ENCODE data around the gene TNIP3. TPM values are rescaled to one million over a fixed set of nuclear protein-coding genes. Genes with fewer than 3 reads are reported as not detected.

TNIP3 gene
- total and polyA plus RNA-seq, 2 donors (not counting 1 experiment from before 2014, with no cell fraction given): 0.50 to 0.51 TPM

- Histone ChIP-seq H3K27me3 (ENCODE audit: control insufficient read depth, insufficient read depth, low read length) (no peaks in the 10 kb centered on the region), H3K4me3 (replicated peaks in 1 of 4; ENCODE audit: control extremely low read depth in 1 of 4, insufficient read depth in 1 of 4, low read depth in 3 of 4, low read length in 4 of 4) (no peak overlapping the region), H4K20me1 (ENCODE audit: control insufficient read depth, extremely low read depth, insufficient read depth, low read length) (no peaks in the 10 kb centered on the region), H3K9ac (ENCODE audit: insufficient read depth, low read length) (no peak overlapping the region), H2AFZ (ENCODE audit: low read length) (no peak overlapping the region), H3K79me2 (ENCODE audit: control insufficient read depth, insufficient read depth, low read length) (no peaks in the 10 kb centered on the region), H3K4me2 (ENCODE audit: extremely low read depth, insufficient read depth, low read length) (no peak overlapping the region), H3K4me1 (ENCODE audit: control insufficient read depth, extremely low read depth, insufficient read depth, low read length) (no peaks in the 10 kb centered on the region), H3K9me3 (ENCODE audit: control insufficient read depth, insufficient read depth, low read depth, low read length) (no peaks in the 10 kb centered on the region), H3K27ac (ENCODE audit: insufficient read depth, low read length) (no peak overlapping the region), H3K36me3 (ENCODE audit: control insufficient read depth, insufficient read depth, low read length) (no peaks in the 10 kb centered on the region)
- DNase-seq (ENCODE audit: low read depth in 2 of 2): no peak
- no peak for TF ChIP-seq CTCF (conservative IDR thresholded peaks at IDR 0.05 in 1 of 2, IDR thresholded peaks at IDR 0.05 in 1 of 2; ENCODE audit: low read depth in 1 of 2, low read length in 2 of 2)
- TF ChIP-seq EZH2 (IDR thresholded peaks at IDR 0.05; ENCODE audit: low read length, missing control alignments): no peak
These were observed 4.5 kb upstream of the TNIP3 start for GRCh38 chr4:121168446-121169281.

GRCh38 chr4:121166976-121167375 is 2.9 kb upstream of the TNIP3 start:
- Histone ChIP-seq H2AFZ (ENCODE audit: low read length) (no peak overlapping the region), H3K4me3 (replicated peaks in 1 of 4; ENCODE audit: control extremely low read depth in 1 of 4, insufficient read depth in 1 of 4, low read depth in 3 of 4, low read length in 4 of 4) (no peak overlapping the region), H3K79me2 (ENCODE audit: control insufficient read depth, insufficient read depth, low read length) (no peaks in the 10 kb centered on the region), H3K9ac (ENCODE audit: insufficient read depth, low read length) (no peak overlapping the region), H3K4me1 (ENCODE audit: control insufficient read depth, extremely low read depth, insufficient read depth, low read length) (no peaks in the 10 kb centered on the region), H3K9me3 (ENCODE audit: control insufficient read depth, insufficient read depth, low read depth, low read length) (no peaks in the 10 kb centered on the region), H3K36me3 (ENCODE audit: control insufficient read depth, insufficient read depth, low read length) (no peaks in the 10 kb centered on the region), H3K27ac (ENCODE audit: insufficient read depth, low read length) (no peak overlapping the region), H3K4me2 (ENCODE audit: extremely low read depth, insufficient read depth, low read length) (no peak overlapping the region), H4K20me1 (ENCODE audit: control insufficient read depth, extremely low read depth, insufficient read depth, low read length) (no peaks in the 10 kb centered on the region), H3K27me3 (ENCODE audit: control insufficient read depth, insufficient read depth, low read length) (no peaks in the 10 kb centered on the region)
- no peak for DNase-seq (ENCODE audit: low read depth in 2 of 2)
- TF ChIP-seq EZH2 (IDR thresholded peaks at IDR 0.05; ENCODE audit: low read length, missing control alignments) (no peak), CTCF (conservative IDR thresholded peaks at IDR 0.05 in 1 of 2, IDR thresholded peaks at IDR 0.05 in 1 of 2; ENCODE audit: low read depth in 1 of 2, low read length in 2 of 2) (no peak)

- Histone ChIP-seq H2AFZ (ENCODE audit: low read length) (no peak overlapping the region), H3K36me3 (ENCODE audit: control insufficient read depth, insufficient read depth, low read length) (no peaks in the 10 kb centered on the region), H3K9me3 (ENCODE audit: control insufficient read depth, insufficient read depth, low read depth, low read length) (no peaks in the 10 kb centered on the region), H3K27ac (ENCODE audit: insufficient read depth, low read length) (no peak overlapping the region), H3K27me3 (ENCODE audit: control insufficient read depth, insufficient read depth, low read length) (no peaks in the 10 kb centered on the region), H4K20me1 (ENCODE audit: control insufficient read depth, extremely low read depth, insufficient read depth, low read length) (no peaks in the 10 kb centered on the region), H3K79me2 (ENCODE audit: control insufficient read depth, insufficient read depth, low read length) (no peaks in the 10 kb centered on the region), H3K4me3 (replicated peaks in 1 of 4; ENCODE audit: control extremely low read depth in 1 of 4, insufficient read depth in 1 of 4, low read depth in 3 of 4, low read length in 4 of 4) (no peak overlapping the region), H3K4me2 (ENCODE audit: extremely low read depth, insufficient read depth, low read length) (no peak overlapping the region), H3K9ac (ENCODE audit: insufficient read depth, low read length) (no peak overlapping the region), H3K4me1 (ENCODE audit: control insufficient read depth, extremely low read depth, insufficient read depth, low read length) (no peaks in the 10 kb centered on the region)
- no peak for DNase-seq (ENCODE audit: low read depth in 2 of 2)
- TF ChIP-seq EZH2 (IDR thresholded peaks at IDR 0.05; ENCODE audit: low read length, missing control alignments) (no peak), CTCF (conservative IDR thresholded peaks at IDR 0.05 in 1 of 2, IDR thresholded peaks at IDR 0.05 in 1 of 2; ENCODE audit: low read depth in 1 of 2, low read length in 2 of 2) (no peak)
These were observed 1.1 kb upstream of the TNIP3 start for GRCh38 chr4:121165206-121165605.
